SU-DHL-6 (cell line): ENCODE results near the gene GRB10.

Experiments used
- EZH2phosphoT487 ChIP-seq: fragments of 200-600 bp; sonication (generic), shearing (Covaris generic); conservative IDR thresholded peaks from 2 replicates; pipeline ENCODE4 v1.6.1; 2018; ENCODE audit warnings: mild to moderate bottlenecking, antibody characterized with exemption, low read length, moderate library complexity, mixed read lengths
- TF ChIP-seq, protein P1 (sequence below): fragments of 200-600 bp; sonication (generic); IDR thresholded peaks from one replicate; pipeline ENCODE4 v1.5.1; 2017; ENCODE audit warnings: antibody characterized with exemption, mild to moderate bottlenecking, low read length, moderate library complexity; ENCODE audit not compliant: insufficient read depth, poor library complexity, severe bottlenecking

DNA sequence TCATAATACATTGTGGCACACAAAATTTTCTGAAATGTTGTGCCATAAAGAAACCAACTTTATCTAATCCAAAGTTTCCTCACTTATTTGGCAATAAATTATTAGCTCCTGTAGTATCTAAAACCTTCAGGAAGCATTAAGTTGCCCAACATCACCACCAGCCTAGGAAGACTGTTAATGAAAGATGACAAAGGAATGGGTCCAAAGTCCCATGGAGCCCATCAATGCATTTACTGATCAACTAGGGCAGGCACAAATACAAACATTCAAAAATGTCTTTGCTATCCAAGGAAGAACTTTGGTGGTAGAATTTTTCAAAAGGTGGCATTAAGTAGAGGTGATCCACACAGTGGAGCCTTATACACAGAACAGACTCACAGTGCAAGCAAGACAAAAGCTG lies 4.5 kb downstream of the GRB10 start:
- TF ChIP-seq, protein P1, sequence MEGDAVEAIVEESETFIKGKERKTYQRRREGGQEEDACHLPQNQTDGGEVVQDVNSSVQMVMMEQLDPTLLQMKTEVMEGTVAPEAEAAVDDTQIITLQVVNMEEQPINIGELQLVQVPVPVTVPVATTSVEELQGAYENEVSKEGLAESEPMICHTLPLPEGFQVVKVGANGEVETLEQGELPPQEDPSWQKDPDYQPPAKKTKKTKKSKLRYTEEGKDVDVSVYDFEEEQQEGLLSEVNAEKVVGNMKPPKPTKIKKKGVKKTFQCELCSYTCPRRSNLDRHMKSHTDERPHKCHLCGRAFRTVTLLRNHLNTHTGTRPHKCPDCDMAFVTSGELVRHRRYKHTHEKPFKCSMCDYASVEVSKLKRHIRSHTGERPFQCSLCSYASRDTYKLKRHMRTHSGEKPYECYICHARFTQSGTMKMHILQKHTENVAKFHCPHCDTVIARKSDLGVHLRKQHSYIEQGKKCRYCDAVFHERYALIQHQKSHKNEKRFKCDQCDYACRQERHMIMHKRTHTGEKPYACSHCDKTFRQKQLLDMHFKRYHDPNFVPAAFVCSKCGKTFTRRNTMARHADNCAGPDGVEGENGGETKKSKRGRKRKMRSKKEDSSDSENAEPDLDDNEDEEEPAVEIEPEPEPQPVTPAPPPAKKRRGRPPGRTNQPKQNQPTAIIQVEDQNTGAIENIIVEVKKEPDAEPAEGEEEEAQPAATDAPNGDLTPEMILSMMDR, result no peak
- no peak for TF ChIP-seq EZH2phosphoT487
